H1 (cell line): ENCODE results near the gene SLC38A8.

Source experiments
- ATF2 ChIP-seq: IDR thresholded peaks from 2 replicates; pipeline ENCODE4 v1.6.1; 2012; ENCODE audit warnings: low read length, inconsistent platforms
- CEBPB ChIP-seq: IDR thresholded peaks from 2 replicates; pipeline ENCODE4 v1.6.1; 2012; ENCODE audit warnings: low read depth, low read length
- CHD1 ChIP-seq: IDR thresholded peaks from 2 replicates; pipeline ENCODE4 v1.6.1; 2012; ENCODE audit warnings: low read depth, low read length, improper control_type of control experiment
- CHD2 ChIP-seq: IDR thresholded peaks from 2 replicates; pipeline ENCODE4 v1.6.1; 2012; ENCODE audit warnings: low read length, improper control_type of control experiment
- CTCF ChIP-seq, 3 experiments: IDR thresholded peaks; 1 replicate in 2 of 3; 2 replicates in 1 of 3; pipeline versions ENCODE4 v1.5.1 to v1.6.1; 2011; ENCODE audit warnings: low read length in 3 of 3, mild to moderate bottlenecking in 3 of 3, inconsistent platforms in 2 of 3, low read depth in 1 of 3, moderate library complexity in 1 of 3; ENCODE audit not compliant: insufficient read depth in 1 of 3; ENCODE audit errors: control extremely low read depth in 1 of 3
- EZH2 ChIP-seq: fragments of 200-600 bp; sonication (generic); IDR thresholded peaks from 2 replicates; pipeline ENCODE4 v1.7.1; 2012; ENCODE audit warnings: low read depth, mild to moderate bottlenecking, moderate library complexity, low read length, inconsistent platforms; ENCODE audit not compliant: severe bottlenecking
- HDAC6 ChIP-seq: IDR thresholded peaks from one replicate; pipeline ENCODE4 v1.7.1; 2012; ENCODE audit warnings: low read depth, mild to moderate bottlenecking, inconsistent platforms, low read length, moderate library complexity
- POLR2A ChIP-seq, 2 experiments: IDR thresholded peaks; 1 replicate in 1 of 2; 2 replicates in 1 of 2; pipeline ENCODE4 v1.6.1; 2011; ENCODE audit warnings: low read depth in 2 of 2, low read length in 2 of 2, mild to moderate bottlenecking in 2 of 2; ENCODE audit errors: control extremely low read depth in 1 of 2
- POLR2AphosphoS5 ChIP-seq: IDR thresholded peaks from 2 replicates; pipeline ENCODE4 v1.6.1; 2011; ENCODE audit warnings: low read depth, low read length
- SP1 ChIP-seq: IDR thresholded peaks from 2 replicates; pipeline ENCODE4 v1.6.1; 2011; ENCODE audit warnings: low read depth, low read length
- TBP ChIP-seq: IDR thresholded peaks from 2 replicates; pipeline ENCODE4 v1.6.1; 2011; ENCODE audit warnings: low read depth, low read length, improper control_type of control experiment
- TEAD4 ChIP-seq: IDR thresholded peaks from 2 replicates; pipeline ENCODE4 v1.6.1; 2012; ENCODE audit warnings: low read depth, low read length, inconsistent platforms, mixed read lengths

- TF ChIP-seq CTCF (IDR thresholded peaks at IDR 0.05; ENCODE audit: control extremely low read depth in 1 of 3, insufficient read depth in 1 of 3, low read depth in 1 of 3, low read length in 3 of 3): no peak
- TF ChIP-seq SP1: no peak
- TF ChIP-seq HDAC6: no peak
- no peak for TF ChIP-seq TEAD4
- TF ChIP-seq POLR2AphosphoS5: no peak
- no peak for TF ChIP-seq CHD1
- no peak for TF ChIP-seq ATF2
- TF ChIP-seq CHD2: no peak
- TF ChIP-seq EZH2: no peak
- TF ChIP-seq POLR2A (IDR thresholded peaks at IDR 0.05; ENCODE audit: control extremely low read depth in 1 of 2, low read depth in 2 of 2, low read length in 2 of 2): no peak
- no peak for TF ChIP-seq TBP
- TF ChIP-seq CEBPB: no peak
Observed at GRCh38 chr16:84029297-84030047, 13.1 kb downstream of the SLC38A8 start.
